Mesenchymal stem cell (in vitro differentiated cells and primary cell): Measurements from ENCODE around the gene FLNA.
A peak's percentile ranks its signal among the peaks of the same experiment; 100 is the strongest.

Experiments
- DNase-seq: peaks from one replicate; pipeline ENCODE4 v3.0.0-alpha.2; 2013
- H2AFZ ChIP-seq: one replicate; pipeline ENCODE4 v1.6.1; 2013; ENCODE audit warnings: low read depth, mild to moderate bottlenecking, control low read depth, inconsistent platforms, low read length, moderate library complexity
- H2AK5ac ChIP-seq: 2 replicates; pipeline ENCODE4 v1.6.1; 2013; ENCODE audit warnings: low read length, moderate library complexity, mild to moderate bottlenecking, inconsistent platforms; ENCODE audit not compliant: severe bottlenecking
- H2BK120ac ChIP-seq: one replicate; pipeline ENCODE4 v1.6.1; 2013; ENCODE audit warnings: low read depth, mild to moderate bottlenecking, inconsistent platforms, low read length, moderate library complexity
- H2BK12ac ChIP-seq, 2 experiments: one replicate each; pipeline ENCODE4 v1.6.1; 2013; ENCODE audit warnings: inconsistent platforms in 2 of 2, low read length in 2 of 2, mild to moderate bottlenecking in 2 of 2, moderate library complexity in 2 of 2, control low read depth in 1 of 2
- H2BK15ac ChIP-seq: one replicate; pipeline ENCODE4 v1.6.1; 2013; ENCODE audit warnings: mild to moderate bottlenecking, low read depth, inconsistent platforms; ENCODE audit not compliant: poor library complexity, severe bottlenecking
- H2BK5ac ChIP-seq: 2 replicates; pipeline ENCODE4 v1.6.1; 2013; ENCODE audit warnings: low read depth, mild to moderate bottlenecking, low read length, control low read depth, inconsistent platforms; ENCODE audit not compliant: poor library complexity, severe bottlenecking
- H3K14ac ChIP-seq, 2 experiments: one replicate each; pipeline ENCODE4 v1.6.1; 2013; ENCODE audit warnings: inconsistent platforms in 2 of 2, low read length in 2 of 2, control low read depth in 1 of 2, mild to moderate bottlenecking in 1 of 2, moderate library complexity in 1 of 2
- H3K18ac ChIP-seq, 2 experiments: one replicate each; pipeline ENCODE4 v1.6.1; 2013; ENCODE audit warnings: inconsistent platforms in 2 of 2, low read length in 2 of 2, control low read depth in 1 of 2, low read depth in 1 of 2, mild to moderate bottlenecking in 1 of 2
- H3K23ac ChIP-seq, 2 experiments: one replicate each; pipeline ENCODE4 v1.6.1; 2013; ENCODE audit warnings: inconsistent platforms in 2 of 2, low read length in 2 of 2, mild to moderate bottlenecking in 2 of 2, moderate library complexity in 2 of 2, control low read depth in 1 of 2
- H3K27ac ChIP-seq: 2 replicates; pipeline ENCODE4 v1.5.1; 2013; ENCODE audit warnings: mild to moderate bottlenecking, moderate library complexity, low read length, control low read depth, inconsistent platforms; ENCODE audit not compliant: poor library complexity, severe bottlenecking
- H3K27me3 ChIP-seq, 2 experiments: 2 replicates each; pipeline versions ENCODE4 v1.6.1 to v1.7.0; 2013; ENCODE audit warnings: low read length in 2 of 2, mild to moderate bottlenecking in 2 of 2, moderate library complexity in 2 of 2, control low read depth in 1 of 2, inconsistent platforms in 1 of 2; ENCODE audit not compliant: control insufficient read depth in 1 of 2, insufficient read depth in 1 of 2
- H3K36me3 ChIP-seq, 2 experiments: 2 replicates each; pipeline versions ENCODE4 v1.6.1 to v1.7.0; 2013; ENCODE audit warnings: low read length in 2 of 2, control low read depth in 1 of 2, inconsistent platforms in 1 of 2, low read depth in 1 of 2, mild to moderate bottlenecking in 1 of 2; ENCODE audit not compliant: insufficient read depth in 2 of 2, control insufficient read depth in 1 of 2
- H3K4ac ChIP-seq, 2 experiments: one replicate each; pipeline ENCODE4 v1.6.1; 2013; ENCODE audit warnings: inconsistent platforms in 2 of 2, low read length in 2 of 2, mild to moderate bottlenecking in 2 of 2, moderate library complexity in 2 of 2, control low read depth in 1 of 2, low read depth in 1 of 2
- H3K4me1 ChIP-seq: 2 replicates; pipeline ENCODE4 v1.6.1; 2013; ENCODE audit warnings: low read depth, low read length, control low read depth; ENCODE audit not compliant: control insufficient read depth, insufficient read depth
- H3K4me2 ChIP-seq: 2 replicates; pipeline ENCODE4 v1.6.1; 2013; ENCODE audit warnings: low read length, mild to moderate bottlenecking, inconsistent platforms; ENCODE audit not compliant: poor library complexity, severe bottlenecking
- H3K4me3 ChIP-seq, 2 experiments: 2 replicates each; pipeline versions ENCODE4 v1.5.1 to v1.7.0; 2013; ENCODE audit warnings: low read length in 2 of 2, mild to moderate bottlenecking in 2 of 2, control low read depth in 1 of 2, low read depth in 1 of 2; ENCODE audit not compliant: insufficient read depth in 1 of 2
- H3K79me1 ChIP-seq: replicated peaks from 2 replicates; pipeline ENCODE4 v1.6.1; 2013; ENCODE audit warnings: mild to moderate bottlenecking, control low read depth, low read length, inconsistent platforms; ENCODE audit not compliant: poor library complexity, severe bottlenecking
- H3K9ac ChIP-seq: 2 replicates; pipeline ENCODE4 v1.7.0; 2013; ENCODE audit warnings: mild to moderate bottlenecking, low read length, moderate library complexity
- H3K9me3 ChIP-seq: 2 replicates; pipeline ENCODE4 v1.7.0; 2013; ENCODE audit warnings: mild to moderate bottlenecking, low read length; ENCODE audit not compliant: control insufficient read depth
- H4K8ac ChIP-seq: one replicate; pipeline ENCODE4 v1.6.1; 2013; ENCODE audit warnings: inconsistent platforms, mild to moderate bottlenecking, low read length, moderate library complexity
- H4K91ac ChIP-seq: one replicate; pipeline ENCODE4 v1.6.1; 2013; ENCODE audit warnings: mild to moderate bottlenecking, low read length, inconsistent platforms
- WGBS: methylation state at CpG from one replicate; pipeline ENCODE4 v1.1.7; 2013; ENCODE audit warnings: mixed read lengths; 5-methylcytosine and 5-hydroxymethylcytosine counted together

FLNA gene

GRCh38 chrX:154383359-154384283 is 9.2 kb upstream of the FLNA start:
- Histone ChIP-seq H2AK5ac (no peak overlapping the region), H3K23ac (no peak overlapping the region), H3K4me1 (peaks cover 6% of the 10 kb centered on the region), H4K91ac (no peak overlapping the region), H3K4ac (no peak overlapping the region), H2AFZ (no peak overlapping the region), H3K4me3 (no peak overlapping the region), H3K79me1 (no peaks in the 10 kb centered on the region), H3K36me3 (peaks cover 8 to 16% of the 10 kb centered on the region in 2 experiments), H3K9me3 (no peaks in the 10 kb centered on the region), H3K9ac (no peak overlapping the region), H2BK5ac (no peak overlapping the region), H2BK120ac (no peak overlapping the region), H2BK12ac (no peak overlapping the region), H4K8ac (no peak overlapping the region), H3K27me3 (no peaks in the 10 kb centered on the region), H3K14ac (no peak overlapping the region), H2BK15ac (no peak overlapping the region), H3K27ac (no peak overlapping the region), H3K18ac (no peak overlapping the region), H3K4me2 (no peak overlapping the region)
- 97% methylated on average over 11 of the region's 14 CpGs for WGBS
- DNase-seq, result no peak

GRCh38 chrX:154382483-154383069 is 8.1 kb upstream of the FLNA start:
- Histone ChIP-seq H2AK5ac (no peak overlapping the region), H4K8ac (no peak overlapping the region), H3K9ac (no peak overlapping the region), H3K4me1 (peaks cover 10% of the 10 kb centered on the region), H3K27me3 (no peaks in the 10 kb centered on the region), H3K4me3 (no peak overlapping the region), H3K79me1 (no peaks in the 10 kb centered on the region), H3K14ac (no peak overlapping the region), H4K91ac (no peak overlapping the region), H3K18ac (no peak overlapping the region), H2BK12ac (no peak overlapping the region), H2BK5ac (no peak overlapping the region), H3K9me3 (no peaks in the 10 kb centered on the region), H2AFZ (no peak overlapping the region), H3K27ac (no peak overlapping the region), H2BK120ac (no peak overlapping the region), H2BK15ac (no peak overlapping the region), H3K36me3 (peaks cover 8 to 16% of the 10 kb centered on the region in 2 experiments), H3K4ac (no peak overlapping the region), H3K4me2 (no peak overlapping the region), H3K23ac (no peak overlapping the region)
- DNase-seq, result no peak
- WGBS, result 85% methylated on average over 9 of the region's 11 CpGs

GRCh38 chrX:154381271-154381670 is 6.8 kb upstream of the FLNA start:
- no peak overlapping the region for H3K18ac ChIP-seq

GRCh38 chrX:154380787-154381186 is 6.4 kb upstream of the FLNA start:
- H3K4me3 ChIP-seq, result peak overlapping the region in 1 of 2 experiments; percentile 83
- H3K4ac ChIP-seq, result no peak overlapping the region
- H2BK15ac ChIP-seq, result no peak overlapping the region
- no peaks in the 10 kb centered on the region for H3K27me3 ChIP-seq
- no peaks in the 10 kb centered on the region for H3K9me3 ChIP-seq
- H3K18ac ChIP-seq, result no peak overlapping the region
- 94% methylated on average over 11 of the region's 14 CpGs for WGBS
- no peak overlapping the region for H3K23ac ChIP-seq
- H3K14ac ChIP-seq, result no peak overlapping the region
- no peak overlapping the region for H4K8ac ChIP-seq
- H3K9ac ChIP-seq, result peak overlapping the region; percentile 97
- peaks cover 8 to 16% of the 10 kb centered on the region in 2 experiments for H3K36me3 ChIP-seq
- no peak overlapping the region for H2BK5ac ChIP-seq
- H3K27ac ChIP-seq, result no peak overlapping the region
- peaks cover 10% of the 10 kb centered on the region for H3K4me1 ChIP-seq
- no peak overlapping the region for H2AK5ac ChIP-seq
- peak overlapping the region; percentile 42 for H3K4me2 ChIP-seq
- H4K91ac ChIP-seq, result no peak overlapping the region
- peaks cover 5% of the 10 kb centered on the region for H3K79me1 ChIP-seq
- H2BK120ac ChIP-seq, result no peak overlapping the region
- DNase-seq, result no peak
- H2BK12ac ChIP-seq, result no peak overlapping the region
- no peak overlapping the region for H2AFZ ChIP-seq

More at GRCh38 chrX:154381271-154381670, 6.8 kb upstream of the FLNA start:
- 90% methylated on average over 3 of the region's 6 CpGs for WGBS
- Histone ChIP-seq H3K27me3 (no peaks in the 10 kb centered on the region), H2BK5ac (no peak overlapping the region), H2BK120ac (no peak overlapping the region), H3K23ac (no peak overlapping the region), H3K4me1 (peaks cover 10% of the 10 kb centered on the region), H2BK12ac (no peak overlapping the region), H3K27ac (no peak overlapping the region), H3K4ac (no peak overlapping the region), H2AFZ (no peak overlapping the region), H3K4me2 (no peak overlapping the region), H3K36me3 (peaks cover 8 to 16% of the 10 kb centered on the region in 2 experiments), H3K4me3 (no peak overlapping the region), H3K79me1 (peaks cover 5% of the 10 kb centered on the region), H2AK5ac (no peak overlapping the region), H3K9ac (no peak overlapping the region), H3K14ac (no peak overlapping the region), H4K8ac (no peak overlapping the region), H2BK15ac (no peak overlapping the region), H4K91ac (no peak overlapping the region), H3K9me3 (no peaks in the 10 kb centered on the region)
- DNase-seq, result no peak
